ENCODE results near the gene SLC1A4.

The SLC1A4 gene

GRCh38 chr2:65049010-65049639, 59.9 kb downstream of the SLC1A4 start:
- Mint-ChIP-seq H3K27me3 (no peaks in the 10 kb centered on the region), H3K9me3 (peaks cover 35% of the 10 kb centered on the region), H3K4me3 (no peak overlapping the region), H3K4me1 (ENCODE audit: low read depth) (peaks cover 29% of the 10 kb centered on the region), H3K27ac (no peak overlapping the region), H3K36me3 (ENCODE audit: low read depth) (peaks cover 76% of the 10 kb centered on the region)
- intact Hi-C loops (cut with micrococcal nuclease): no loop called here

- Mint-ChIP-seq H3K4me1 (ENCODE audit: low read depth) (peaks cover 45% of the 10 kb centered on the region), H3K36me3 (ENCODE audit: low read depth) (peaks cover 67% of the 10 kb centered on the region)
Measured at GRCh38 chr2:65050931-65051330, 61.7 kb downstream of the SLC1A4 start.

GRCh38 chr2:65053199-65053598, 64.0 kb downstream of the SLC1A4 start:
- H3K36me3 Mint-ChIP-seq (ENCODE audit: low read depth): peaks cover 52% of the 10 kb centered on the region
- peaks cover 11% of the 10 kb centered on the region for H3K9me3 Mint-ChIP-seq
- no peaks in the 10 kb centered on the region for H3K27me3 Mint-ChIP-seq
- peak overlapping the region; percentile 58 for H3K4me3 Mint-ChIP-seq
- H3K4me1 Mint-ChIP-seq (ENCODE audit: low read depth): peaks cover 59% of the 10 kb centered on the region
- peak overlapping the region; percentile 94 for H3K27ac Mint-ChIP-seq
- intact Hi-C loops (cut with micrococcal nuclease): no loop called here

More at GRCh38 chr2:65050931-65051330, 61.7 kb downstream of the SLC1A4 start:
- H3K4me3 Mint-ChIP-seq: no peak overlapping the region
- intact Hi-C loops (cut with micrococcal nuclease): no loop called here
- no peaks in the 10 kb centered on the region for H3K27me3 Mint-ChIP-seq
- no peak overlapping the region for H3K27ac Mint-ChIP-seq
- peaks cover 18% of the 10 kb centered on the region for H3K9me3 Mint-ChIP-seq

GRCh38 chr2:65054749-65055421, 65.7 kb downstream of the SLC1A4 start:
- H3K36me3 Mint-ChIP-seq (ENCODE audit: low read depth): peaks cover 39% of the 10 kb centered on the region
- peak overlapping the region; percentile 94 for H3K27ac Mint-ChIP-seq
- H3K27me3 Mint-ChIP-seq: no peaks in the 10 kb centered on the region
- peaks cover 63% of the 10 kb centered on the region for H3K4me1 Mint-ChIP-seq (ENCODE audit: low read depth)
- intact Hi-C loops (cut with micrococcal nuclease): loop anchor here (1.0 kb wide), 1 partner anchor 10 kb away; no protein-coding TSS in a partner anchor
- peak overlapping the region; percentile 96 for H3K4me3 Mint-ChIP-seq
- no peaks in the 10 kb centered on the region for H3K9me3 Mint-ChIP-seq

GRCh38 chr2:65055422-65056214, 66.4 kb downstream of the SLC1A4 start:
- Mint-ChIP-seq H3K4me3 (peak overlapping the region; percentile 96), H3K4me1 (ENCODE audit: low read depth) (peaks cover 63% of the 10 kb centered on the region), H3K27me3 (no peaks in the 10 kb centered on the region), H3K9me3 (no peaks in the 10 kb centered on the region), H3K36me3 (ENCODE audit: low read depth) (peaks cover 35% of the 10 kb centered on the region), H3K27ac (peak overlapping the region; percentile 94)
- intact Hi-C loops (cut with micrococcal nuclease): loop anchor here (1.0 to 2.0 kb wide), 2 partner anchors 10 to 75 kb away; partner anchors contain the start of gene RAB1A

- H3K4me3 Mint-ChIP-seq: peak within 1 kb of the TSS; percentile 96
- no peaks in the 10 kb centered on the region for H3K9me3 Mint-ChIP-seq
- H3K27ac Mint-ChIP-seq: peak within 1 kb of the TSS; percentile 94
- intact Hi-C loops (cut with micrococcal nuclease): loop anchor here (2.0 kb wide), 1 partner anchor 74 kb away; the partner anchor contains the start of gene RAB1A
- H3K4me1 Mint-ChIP-seq (ENCODE audit: low read depth): peaks cover 62% of the 10 kb centered on the region
- no peaks in the 10 kb centered on the region for H3K27me3 Mint-ChIP-seq
- peaks cover 27% of the 10 kb centered on the region for H3K36me3 Mint-ChIP-seq (ENCODE audit: low read depth)
Measured at GRCh38 chr2:65056215-65057053, 67.2 kb downstream of the SLC1A4 start, which contains the start of gene CEP68. CEP68 (plus strand) TSS chr2:65056416; CDS start chr2:65069445, 13,029 bp downstream.

GRCh38 chr2:65057054-65057375, 67.8 kb downstream of the SLC1A4 start:
- no peaks in the 10 kb centered on the region for H3K9me3 Mint-ChIP-seq
- H3K36me3 Mint-ChIP-seq (ENCODE audit: low read depth): peaks cover 21% of the 10 kb centered on the region
- intact Hi-C loops (cut with micrococcal nuclease): loop anchor here (2.0 kb wide), 1 partner anchor 74 kb away; the partner anchor contains the start of gene RAB1A
- H3K4me1 Mint-ChIP-seq (ENCODE audit: low read depth): peaks cover 62% of the 10 kb centered on the region
- H3K27ac Mint-ChIP-seq: peak overlapping the region; percentile 94
- no peaks in the 10 kb centered on the region for H3K27me3 Mint-ChIP-seq
- peak overlapping the region; percentile 96 for H3K4me3 Mint-ChIP-seq

- no peaks in the 10 kb centered on the region for H3K27me3 Mint-ChIP-seq
- intact Hi-C loops (cut with micrococcal nuclease): loop anchor here (2.0 kb wide), 1 partner anchor 73 kb away; the partner anchor contains the start of gene RAB1A
- peaks cover 59% of the 10 kb centered on the region for H3K4me1 Mint-ChIP-seq (ENCODE audit: low read depth)
Measured at GRCh38 chr2:65057391-65058052, 68.3 kb downstream of the SLC1A4 start.

GRCh38 chr2:65059071-65059470, 69.9 kb downstream of the SLC1A4 start:
- Mint-ChIP-seq H3K4me1 (ENCODE audit: low read depth) (peaks cover 62% of the 10 kb centered on the region), H3K4me3 (no peak overlapping the region), H3K9me3 (no peaks in the 10 kb centered on the region), H3K27me3 (no peaks in the 10 kb centered on the region), H3K36me3 (ENCODE audit: low read depth) (peaks cover 17% of the 10 kb centered on the region), H3K27ac (no peak overlapping the region)
- intact Hi-C loops (cut with micrococcal nuclease): no loop called here

More at GRCh38 chr2:65057391-65058052, 68.3 kb downstream of the SLC1A4 start:
- Mint-ChIP-seq H3K4me3 (peak overlapping the region; percentile 96), H3K27ac (peak overlapping the region; percentile 94), H3K9me3 (no peaks in the 10 kb centered on the region), H3K36me3 (ENCODE audit: low read depth) (peaks cover 17% of the 10 kb centered on the region)

GRCh38 chr2:65061146-65061909, 72.1 kb downstream of the SLC1A4 start:
- H3K9me3 Mint-ChIP-seq: no peaks in the 10 kb centered on the region

GRCh38 chr2:65061910-65062339, 72.7 kb downstream of the SLC1A4 start:
- H3K27me3 Mint-ChIP-seq: no peaks in the 10 kb centered on the region
- no peaks in the 10 kb centered on the region for H3K9me3 Mint-ChIP-seq
- peaks cover 59% of the 10 kb centered on the region for H3K4me1 Mint-ChIP-seq (ENCODE audit: low read depth)
- no peak overlapping the region for H3K4me3 Mint-ChIP-seq
- intact Hi-C loops (cut with micrococcal nuclease): loop anchor here (10.0 kb wide), 1 partner anchor 513 kb away; no protein-coding TSS in a partner anchor
- H3K36me3 Mint-ChIP-seq (ENCODE audit: low read depth): peaks cover 3% of the 10 kb centered on the region
- H3K27ac Mint-ChIP-seq: peak overlapping the region; percentile 98

More at GRCh38 chr2:65061146-65061909, 72.1 kb downstream of the SLC1A4 start:
- Mint-ChIP-seq H3K27ac (peak overlapping the region; percentile 98), H3K4me3 (no peak overlapping the region), H3K4me1 (ENCODE audit: low read depth) (peaks cover 60% of the 10 kb centered on the region), H3K36me3 (ENCODE audit: low read depth) (peaks cover 5% of the 10 kb centered on the region), H3K27me3 (no peaks in the 10 kb centered on the region)
- intact Hi-C loops (cut with micrococcal nuclease): loop anchor here (10.0 kb wide), 1 partner anchor 513 kb away; no protein-coding TSS in a partner anchor
